T-cell (primary cell): Measurements from ENCODE around the gene STX16. TPM values are rescaled to one million over a fixed set of nuclear protein-coding genes. Genes with fewer than 3 reads are reported as not detected.
A peak's percentile ranks its signal among the peaks of the same experiment; 100 is the strongest.

Experiments
- ATAC-seq, 4 experiments: fragments of 200-7000 bp in 3 of 4; fragments of 150-1000 bp in 1 of 4; cut with Tn5 transposase; replicated peaks in 1 of 4; 1 replicate in 3 of 4; 2 replicates in 1 of 4; pipeline ENCODE4 v1.10.0; 2021; ENCODE audit warnings: moderate library complexity in 3 of 4, mild to moderate bottlenecking in 2 of 4, moderate number of reproducible peaks in 1 of 4
- CTCF ChIA-PET, 2 donors: fragments of 300-600 bp; sonication (Branson Sonifier 250); formaldehyde crosslinking; loops; one replicate each; lab custom pipeline; 2022; ENCODE audit warnings: antibody characterized with exemption in 2 of 2; lab: Charles Lee
- POLR2A ChIA-PET, 2 donors: fragments of 300-600 bp; sonication (Branson Sonifier 250); formaldehyde crosslinking; loops; one replicate each; lab custom pipeline; 2022; ENCODE audit warnings: antibody characterized with exemption in 2 of 2; lab: Charles Lee
- DNase-seq, 35 experiments: peaks; one replicate each; pipeline versions ENCODE4 v3.0.0 to v3.0.0-alpha.2; 2013 to 2023
- H3K27ac ChIP-seq: one replicate; pipeline ENCODE4 v1.5.1; 2013; ENCODE audit warnings: low read length
- H3K27me3 ChIP-seq, 2 experiments: replicated peaks in 1 of 2; 1 replicate in 1 of 2; 2 replicates in 1 of 2; pipeline versions ENCODE4 v1.6.1 to v1.7.0; 2013; ENCODE audit warnings: low read length in 1 of 2, mixed read lengths in 1 of 2; ENCODE audit not compliant: control insufficient read depth in 2 of 2, insufficient read depth in 2 of 2; ENCODE audit errors: extremely low read depth in 1 of 2
- H3K36me3 ChIP-seq, 2 donors: 1 replicate in 1 of 2; 2 replicates in 1 of 2; pipeline versions ENCODE4 v1.6.1 to v1.7.0; 2013; ENCODE audit warnings: low read length in 1 of 2; ENCODE audit not compliant: control insufficient read depth in 2 of 2, insufficient read depth in 1 of 2; ENCODE audit errors: extremely low read depth in 1 of 2
- H3K4me1 ChIP-seq, 2 experiments: 1 replicate in 1 of 2; 2 replicates in 1 of 2; pipeline versions ENCODE4 v1.6.1 to v1.7.0; 2013; ENCODE audit warnings: low read length in 2 of 2, mixed read lengths in 1 of 2; ENCODE audit not compliant: insufficient read depth in 2 of 2, control insufficient read depth in 1 of 2; ENCODE audit errors: extremely low read depth in 1 of 2
- H3K4me3 ChIP-seq, 2 donors: 1 replicate in 1 of 2; 2 replicates in 1 of 2; pipeline versions ENCODE4 v1.5.1 to v1.7.0; 2013; ENCODE audit warnings: mild to moderate bottlenecking in 2 of 2, low read length in 1 of 2, moderate library complexity in 1 of 2; ENCODE audit not compliant: control insufficient read depth in 1 of 2; ENCODE audit errors: extremely low read depth in 1 of 2
- H3K9me3 ChIP-seq: 2 replicates; pipeline ENCODE4 v1.7.0; 2013
- H3K27ac Mint-ChIP-seq, 2 donors: one replicate each; pipeline ENCODE4 v1.8.0; 2020 to 2021; ENCODE audit warnings: mild to moderate bottlenecking in 2 of 2, mixed read lengths in 2 of 2
- H3K27me3 Mint-ChIP-seq, 2 donors: one replicate each; pipeline ENCODE4 v1.8.0; 2021 to 2022; ENCODE audit warnings: mixed read lengths in 2 of 2
- H3K36me3 Mint-ChIP-seq: one replicate; pipeline ENCODE4 v1.8.0; 2021; ENCODE audit warnings: mixed read lengths
- H3K4me1 Mint-ChIP-seq, 3 donors: one replicate each; pipeline ENCODE4 v1.8.0; 2020 to 2022; ENCODE audit warnings: mixed read lengths in 3 of 3, mild to moderate bottlenecking in 1 of 3
- H3K4me3 Mint-ChIP-seq, 3 donors: one replicate each; pipeline ENCODE4 v1.8.0; 2020 to 2022; ENCODE audit warnings: mild to moderate bottlenecking in 3 of 3, mixed read lengths in 3 of 3, moderate library complexity in 3 of 3
- H3K9me3 Mint-ChIP-seq, 3 donors: one replicate each; pipeline ENCODE4 v1.8.0; 2020 to 2022; ENCODE audit warnings: mixed read lengths in 3 of 3
- WGBS: methylation state at CpG from one replicate; pipeline ENCODE4 v1.1.5; 2013; ENCODE audit warnings: missing lambda C conversion rate; ENCODE audit not compliant: insufficient coverage; 5-methylcytosine and 5-hydroxymethylcytosine counted together
- total RNA-seq, 35 experiments: library from RNA in 6 of 35; stranded (reverse) in 6 of 35; fragments of 120-200 nt in 1 of 35; gene quantifications; one replicate each; pipeline versions ENCODE4 v1.2.1 to v1.2.4 and lab custom pipeline; 2013 to 2026

STX16 gene
- total RNA-seq, 5 donors from 2014 or later (not counting 1 experiment from before 2014, with no cell fraction given): 154 to 213 (median 178) TPM

GRCh38 chr20:58688840-58689239 lies 37.8 kb downstream of the STX16 start:
- CTCF ChIA-PET: no interaction called here
- no peak overlapping the region for H3K27ac Mint-ChIP-seq

GRCh38 chr20:58690396-58691135 lies 39.5 kb downstream of the STX16 start:
- no peaks in the 10 kb centered on the region for H3K9me3 Mint-ChIP-seq

More at GRCh38 chr20:58688840-58689239, 37.8 kb downstream of the STX16 start:
- Histone ChIP-seq H3K4me1 (peaks cover 0 to 13% of the 10 kb centered on the region in 2 experiments), H3K36me3 (peaks cover 0 to 3% of the 10 kb centered on the region in 2 donors), H3K9me3 (no peaks in the 10 kb centered on the region), H3K27me3 (no peaks in the 10 kb centered on the region), H3K4me3 (no peak overlapping the region), H3K27ac (no peak overlapping the region)
- 95% methylated on average over 5 of the region's 6 CpGs for WGBS
- Mint-ChIP-seq H3K4me1 (peaks cover 4 to 14% (median 10%) of the 10 kb centered on the region in 3 donors), H3K9me3 (no peaks in the 10 kb centered on the region), H3K4me3 (no peak overlapping the region), H3K27me3 (no peaks in the 10 kb centered on the region), H3K36me3 (peaks cover 17% of the 10 kb centered on the region)
- no peak for ATAC-seq
- no peak for DNase-seq
- POLR2A ChIA-PET: no interaction called here

GRCh38 chr20:58691773-58692578 lies 40.9 kb downstream of the STX16 start:
- 79% methylated on average over 27 of the region's 31 CpGs for WGBS
- ATAC-seq (no peak), DNase-seq (peak in 5 of 35 experiments; percentile 4 to 33 (median 12))
- peak overlapping the region; percentile 46 to 57 (median 51) for H3K4me3 Mint-ChIP-seq
- H3K9me3 ChIP-seq: no peaks in the 10 kb centered on the region
- peak overlapping the region; percentile 73 for H3K27ac Mint-ChIP-seq
- H3K4me1 ChIP-seq: peaks cover 0 to 23% of the 10 kb centered on the region in 2 experiments
- H3K36me3 Mint-ChIP-seq: peaks cover 6% of the 10 kb centered on the region
- peaks cover 6 to 20% (median 8%) of the 10 kb centered on the region in 3 donors for H3K4me1 Mint-ChIP-seq
- no peaks in the 10 kb centered on the region for H3K9me3 Mint-ChIP-seq
- peak overlapping the region; percentile 40 for H3K27ac ChIP-seq
- POLR2A ChIA-PET: interaction anchor here in 1 of 2 donors (0.6 to 1.2 kb wide), 2 partner anchors 34 to 340 kb away, joined by 3 to 4 read pairs; partner anchors contain the start of gene ATP5F1E
- H3K4me3 ChIP-seq: no peak overlapping the region
- CTCF ChIA-PET: interaction anchor here (0.7 to 1.7 kb wide), 4 partner anchors 26 to 448 kb away, joined by 3 to 11 read pairs (median 5); partner anchors contain the start of gene STX16 (in 1 of the 2)
- no peaks in the 10 kb centered on the region for H3K27me3 Mint-ChIP-seq
- peaks cover 0 to 9% of the 10 kb centered on the region in 2 donors for H3K36me3 ChIP-seq
- H3K27me3 ChIP-seq: no peaks in the 10 kb centered on the region

More at GRCh38 chr20:58690396-58691135, 39.5 kb downstream of the STX16 start:
- ChIA-PET CTCF (interaction anchor here (0.7 to 0.9 kb wide), 6 partner anchors 7 to 565 kb away, joined by 3 to 7 read pairs (median 6); no protein-coding TSS in a partner anchor), POLR2A (interaction anchor here (0.5 to 0.7 kb wide), 3 partner anchors 24 to 1300 kb away, joined by 3 to 10 read pairs (median 3); partner anchors contain the start of gene RBM38 (in 1 of the 2))
- H3K27me3 Mint-ChIP-seq: no peaks in the 10 kb centered on the region
- H3K4me3 Mint-ChIP-seq: peak overlapping the region in 2 of 3 donors; percentile 35 to 46
- H3K4me3 ChIP-seq: no peak overlapping the region
- peak overlapping the region; percentile 76 to 80 for H3K27ac Mint-ChIP-seq
- no peaks in the 10 kb centered on the region for H3K27me3 ChIP-seq
- H3K36me3 Mint-ChIP-seq: peaks cover 9% of the 10 kb centered on the region
- WGBS: 61% methylated on average over 4 of the region's 7 CpGs
- H3K27ac ChIP-seq: peak overlapping the region; percentile 24
- no peaks in the 10 kb centered on the region for H3K9me3 ChIP-seq
- H3K36me3 ChIP-seq: peaks cover 0 to 2% of the 10 kb centered on the region in 2 donors
- H3K4me1 ChIP-seq: peaks cover 0 to 23% of the 10 kb centered on the region in 2 experiments
- H3K4me1 Mint-ChIP-seq: peaks cover 6 to 20% (median 8%) of the 10 kb centered on the region in 3 donors
- DNase-seq (no peak), ATAC-seq (no peak)

DNA sequence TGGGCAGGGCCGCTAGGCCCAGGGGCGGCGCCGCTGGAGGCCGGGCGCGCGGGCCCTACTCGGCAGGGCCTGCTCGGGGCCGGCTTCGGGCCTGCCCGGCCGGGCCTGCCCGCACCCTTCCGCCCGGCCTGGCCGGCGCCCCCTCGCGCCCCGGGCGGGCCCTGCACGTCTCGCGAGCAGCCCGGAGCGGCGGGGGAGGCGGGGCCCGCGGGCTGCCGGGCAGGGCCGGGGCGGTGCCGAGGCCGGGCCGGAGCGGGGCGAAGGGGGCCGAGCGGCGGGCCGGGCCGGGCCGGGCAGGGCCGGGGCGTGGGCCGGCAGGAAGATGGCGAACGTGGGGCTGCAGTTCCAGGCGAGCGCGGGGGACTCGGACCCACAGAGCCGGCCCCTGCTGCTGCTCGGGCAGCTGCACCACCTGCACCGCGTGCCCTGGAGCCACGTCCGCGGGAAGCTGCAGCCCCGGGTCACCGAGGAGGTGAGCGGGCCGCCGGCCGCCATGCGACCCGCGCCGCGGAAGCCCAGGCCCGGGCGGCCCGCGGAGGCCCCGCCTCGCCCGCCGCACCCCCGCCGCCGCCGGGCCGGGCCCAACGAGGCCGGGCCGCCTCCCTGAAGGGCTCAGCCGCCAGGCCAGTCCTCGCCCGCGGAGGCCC lies 41.6 kb downstream of the STX16 start, which contains the start of gene NPEPL1:
TSS of gene NPEPL1 (plus strand) at position 222 of the 647 bp plus-strand sequence. CDS start at position 323, 101 bp downstream.
- peak within 1 kb of the TSS; percentile 83 to 84 for H3K27ac Mint-ChIP-seq
- peak within 1 kb of the TSS; percentile 40 for H3K27ac ChIP-seq
- CTCF ChIA-PET: interaction anchor here in 1 of 2 donors (1.7 kb wide), 1 partner anchor 41 kb away, joined by 6 read pairs; the partner anchor contains the start of gene STX16
- H3K36me3 Mint-ChIP-seq: peaks cover 8% of the 10 kb centered on the region
- peaks cover 6 to 20% (median 8%) of the 10 kb centered on the region in 3 donors for H3K4me1 Mint-ChIP-seq
- H3K36me3 ChIP-seq: peaks cover 5 to 11% of the 10 kb centered on the region in 2 donors
- no peaks in the 10 kb centered on the region for H3K9me3 ChIP-seq
- H3K4me3 ChIP-seq: peak within 1 kb of the TSS; percentile 34 to 40
- ATAC-seq: peak; percentile 94 to 96 (median 95)
- peak in 33 of 35 experiments; percentile 24 to 82 (median 48) for DNase-seq
- POLR2A ChIA-PET: interaction anchor here in 1 of 2 donors (1.2 kb wide), 1 partner anchor 339 kb away, joined by 3 read pairs; the partner anchor contains the start of gene ATP5F1E
- H3K27me3 Mint-ChIP-seq: no peaks in the 10 kb centered on the region
- 2% methylated on average over 93 of the region's 93 CpGs for WGBS
- H3K9me3 Mint-ChIP-seq: no peaks in the 10 kb centered on the region
- H3K4me1 ChIP-seq: peaks cover 0 to 23% of the 10 kb centered on the region in 2 experiments
- no peaks in the 10 kb centered on the region for H3K27me3 ChIP-seq
- peak within 1 kb of the TSS; percentile 46 to 81 (median 73) for H3K4me3 Mint-ChIP-seq

DNA sequence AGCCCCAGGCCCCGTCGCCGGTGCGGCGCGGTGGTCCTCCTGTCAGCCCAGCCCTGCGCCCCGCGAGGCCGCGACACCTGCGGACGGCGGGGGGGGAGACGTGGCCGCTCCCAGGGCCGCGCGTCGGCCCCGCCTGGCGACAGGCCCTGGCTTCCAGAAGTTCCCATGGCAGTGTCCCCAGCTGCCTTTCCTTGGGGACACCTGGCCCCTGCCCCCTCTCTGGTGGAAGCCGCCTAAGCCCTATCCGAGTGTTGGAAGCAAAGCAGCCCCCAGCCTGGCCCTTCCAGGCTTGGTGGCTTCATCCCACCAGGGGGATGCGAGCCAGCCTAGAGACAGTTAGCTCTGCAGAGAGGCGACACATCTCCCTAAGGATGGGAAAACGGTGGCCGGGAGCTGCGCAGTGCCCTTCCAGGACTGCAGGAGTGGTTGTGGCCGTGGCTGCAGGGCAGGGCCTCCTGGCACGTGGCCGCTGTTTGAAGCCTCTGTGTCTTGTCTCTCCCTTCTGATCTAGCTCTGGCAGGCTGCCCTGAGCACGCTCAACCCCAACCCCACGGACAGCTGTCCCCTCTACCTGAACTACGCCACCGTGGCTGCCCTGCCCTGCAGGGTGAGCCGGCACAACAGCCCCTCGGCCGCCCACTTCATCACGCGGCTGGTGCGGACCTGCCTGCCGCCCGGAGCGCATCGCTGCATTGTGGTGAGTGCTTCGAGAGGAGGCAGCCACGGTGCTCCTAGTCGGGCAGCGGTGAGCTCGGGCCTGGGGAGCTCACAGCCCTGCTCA lies 42.3 kb downstream of the STX16 start:
- POLR2A ChIA-PET: interaction anchor here in 1 of 2 donors (0.8 to 1.2 kb wide), 2 partner anchors 42 to 338 kb away, joined by 3 read pairs; partner anchors contain the start of genes ATP5F1E and STX16
- H3K36me3 Mint-ChIP-seq: peaks cover 13% of the 10 kb centered on the region
- no peaks in the 10 kb centered on the region for H3K9me3 Mint-ChIP-seq
- Histone ChIP-seq H3K36me3 (peaks cover 8 to 12% of the 10 kb centered on the region in 2 donors), H3K9me3 (no peaks in the 10 kb centered on the region), H3K4me1 (peaks cover 0 to 23% of the 10 kb centered on the region in 2 experiments), H3K4me3 (peak overlapping the region; percentile 34 to 40), H3K27me3 (no peaks in the 10 kb centered on the region), H3K27ac (no peak overlapping the region)
- CTCF ChIA-PET: interaction anchor here (0.6 to 1.7 kb wide), 3 partner anchors 32 to 43 kb away, joined by 3 to 6 read pairs (median 4); partner anchors contain the start of gene STX16 (in 1 of the 2)
- peak in 2 of 4 experiments; percentile 1 to 6 for ATAC-seq
- 50% methylated on average over 50 of the region's 51 CpGs for WGBS
- peak in 6 of 35 experiments; percentile 7 to 24 (median 14) for DNase-seq
- H3K4me1 Mint-ChIP-seq: peaks cover 2 to 20% (median 8%) of the 10 kb centered on the region in 3 donors
- H3K27ac Mint-ChIP-seq: peak overlapping the region; percentile 83 to 84
- H3K4me3 Mint-ChIP-seq: peak overlapping the region in 2 of 3 donors; percentile 73 to 81
- H3K27me3 Mint-ChIP-seq: no peaks in the 10 kb centered on the region
